ENCODE results near the gene FAM161B. TPM values are rescaled to one million over a fixed set of nuclear protein-coding genes. Genes with fewer than 3 reads are reported as not detected.

The FAM161B gene
- total and polyA plus RNA-seq, 2 of the 13 experiments (the other 11 are each of a cell fraction or from before 2014, with no cell fraction given) = 1.6 to 2.0 TPM

GRCh38 chr14:73996731-73997107, 46.8 kb upstream of the FAM161B start (continued):
- no peak for TF ChIP-seq ZNF550 (CRISPR knock-in tag; IDR thresholded peaks at IDR 0.05; ENCODE audit: borderline replicate concordance)
- TF ChIP-seq RBAK (CRISPR knock-in tag; IDR thresholded peaks at IDR 0.05) = no peak
- TF ChIP-seq CBFB (CRISPR knock-in tag; IDR thresholded peaks at IDR 0.05) = no peak
- TF ChIP-seq ZNF574 (CRISPR knock-in tag; IDR thresholded peaks at IDR 0.05) = 0 out of 2 replicates have a peak, but pooled peaks have one; percentile 22
- TF ChIP-seq HHEX (CRISPR knock-in tag; IDR thresholded peaks at IDR 0.05) = no peak
- TF ChIP-seq ZXDC (CRISPR knock-in tag; IDR thresholded peaks at IDR 0.05) = no peak
- TF ChIP-seq CEBPB (IDR thresholded peaks at IDR 0.05; ENCODE audit: borderline replicate concordance, low read depth, low read length) = no peak
- no peak for TF ChIP-seq ZBTB44 (CRISPR knock-in tag; IDR thresholded peaks at IDR 0.05)
- TF ChIP-seq ZNF264 (CRISPR knock-in tag; IDR thresholded peaks at IDR 0.05) = no peak
- TF ChIP-seq TIGD3 (CRISPR knock-in tag; IDR thresholded peaks at IDR 0.05; ENCODE audit: borderline replicate concordance) = no peak
- TF ChIP-seq ZBTB3 (CRISPR knock-in tag; IDR thresholded peaks at IDR 0.05; ENCODE audit: borderline replicate concordance, low read depth) = no peak
- no peak for TF ChIP-seq ELK4 (CRISPR knock-in tag; IDR thresholded peaks at IDR 0.05; ENCODE audit: borderline replicate concordance)
- no peak for TF ChIP-seq MTF1 (CRISPR knock-in tag; IDR thresholded peaks at IDR 0.05)
- TF ChIP-seq ZNF576 (CRISPR knock-in tag; IDR thresholded peaks at IDR 0.05) = no peak
- no peak for TF ChIP-seq ZNF781 (CRISPR knock-in tag; IDR thresholded peaks at IDR 0.05; ENCODE audit: borderline replicate concordance, not compliant biosample characterization)
- TF ChIP-seq ZNF773 (CRISPR knock-in tag; IDR thresholded peaks at IDR 0.05; ENCODE audit: borderline replicate concordance) = no peak
- TF ChIP-seq ZNF33A (CRISPR knock-in tag; IDR thresholded peaks at IDR 0.05; ENCODE audit: borderline replicate concordance) = no peak
- no peak for TF ChIP-seq ZNF879 (CRISPR knock-in tag; IDR thresholded peaks at IDR 0.05)
- peak; percentile 77; the same call in 1 of the 2 replicates for TF ChIP-seq PPARG (CRISPR knock-in tag; conservative IDR thresholded peaks at IDR 0.05)
- no peak for TF ChIP-seq GABPB1 (CRISPR knock-in tag; IDR thresholded peaks at IDR 0.05)
- TF ChIP-seq CREM (IDR thresholded peaks at IDR 0.05) = peak; percentile 59; the same call in 1 of the 2 replicates
- TF ChIP-seq CREM (CRISPR knock-in tag; IDR thresholded peaks at IDR 0.05) = no peak

All from HepG2 (cell line).